Endometrial microvascular endothelial cells (primary cell): Measurements from ENCODE around the gene BGLAP. TPM values are rescaled to one million over a fixed set of nuclear protein-coding genes. Genes with fewer than 3 reads are reported as not detected.

Experiments used
- in situ Hi-C: cut with HindIII; loops from 2 replicates; pipeline ENCODE4 v1.10.0; 2017; ENCODE audit warnings: low sequenced_read_pairs, low pct_unique_long_range_greater_than_20kb; ENCODE audit errors: inconsistent ontology term
- total RNA-seq: library from RNA; depleted of rRNA; stranded (reverse); fragments of >200 nt; gene quantifications from one replicate; pipeline ENCODE4 v1.2.3, GENCODE V29; 2015; ENCODE audit errors: inconsistent ontology term

Gene BGLAP
- total RNA-seq, 1 donor from 2014 or later = not detected

GRCh38 chr1:156221986-156222692, 19.8 kb upstream of the BGLAP start:
- in situ Hi-C loops = no loop called here

- in situ Hi-C loops = no loop called here
Observed at GRCh38 chr1:156225677-156226014, 16.3 kb upstream of the BGLAP start.

GRCh38 chr1:156226116-156226538, 15.9 kb upstream of the BGLAP start:
- in situ Hi-C loops = no loop called here

DNA sequence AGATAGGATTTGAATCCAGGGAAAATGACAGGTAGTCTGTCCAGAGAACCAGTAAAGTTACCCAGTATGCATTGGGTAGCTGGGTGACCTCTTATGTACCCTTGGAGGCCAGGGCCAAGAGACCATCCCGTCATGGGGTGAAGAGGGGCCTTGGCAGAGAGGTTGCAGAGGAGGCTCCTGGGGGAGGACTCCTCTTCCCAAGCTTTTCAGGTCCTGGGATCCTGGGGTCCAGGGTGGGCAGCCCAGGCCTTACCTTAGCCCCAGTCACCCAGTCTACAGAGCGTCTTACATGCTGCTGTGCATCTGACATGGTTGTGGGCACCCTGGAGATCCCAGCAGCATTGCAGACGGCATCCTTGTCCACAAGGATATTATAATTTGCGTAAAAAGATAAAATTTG, 15.2 kb upstream of the BGLAP start:
- in situ Hi-C loops = no loop called here

GRCh38 chr1:156228501-156228900, 13.5 kb upstream of the BGLAP start:
- in situ Hi-C loops = no loop called here

DNA sequence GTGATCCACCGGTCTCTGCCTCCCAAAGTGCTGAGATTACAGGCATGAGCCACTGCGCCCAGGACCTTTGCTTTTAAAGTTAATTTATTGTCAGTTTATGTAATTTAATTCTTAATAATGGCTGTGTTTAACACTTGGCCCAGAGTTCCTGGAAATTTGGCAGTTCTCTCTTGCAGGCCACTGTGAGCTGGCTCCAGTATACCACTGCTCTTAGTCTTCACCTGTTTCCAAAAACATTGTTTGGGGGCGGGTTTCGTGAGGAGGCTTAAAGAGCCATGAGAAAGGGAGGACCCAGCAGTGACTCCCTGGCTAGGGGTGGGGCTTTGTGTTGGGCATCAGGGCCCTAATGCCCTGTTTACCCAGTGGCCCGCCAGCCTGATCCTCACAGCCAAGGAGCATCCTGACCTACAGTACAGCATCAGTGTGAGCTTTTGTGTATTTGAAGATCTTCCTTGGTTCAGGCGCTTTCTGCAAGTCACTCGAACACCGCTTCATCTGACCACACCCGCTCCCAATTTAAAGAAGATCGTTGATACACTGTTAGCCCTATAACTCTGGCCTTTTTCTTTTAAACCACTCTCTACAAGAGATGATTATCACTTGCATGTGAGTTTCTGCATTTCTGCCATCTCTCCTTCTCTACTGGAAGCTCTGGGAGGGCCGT, 12.0 kb upstream of the BGLAP start:
- in situ Hi-C loops = no loop called here

DNA sequence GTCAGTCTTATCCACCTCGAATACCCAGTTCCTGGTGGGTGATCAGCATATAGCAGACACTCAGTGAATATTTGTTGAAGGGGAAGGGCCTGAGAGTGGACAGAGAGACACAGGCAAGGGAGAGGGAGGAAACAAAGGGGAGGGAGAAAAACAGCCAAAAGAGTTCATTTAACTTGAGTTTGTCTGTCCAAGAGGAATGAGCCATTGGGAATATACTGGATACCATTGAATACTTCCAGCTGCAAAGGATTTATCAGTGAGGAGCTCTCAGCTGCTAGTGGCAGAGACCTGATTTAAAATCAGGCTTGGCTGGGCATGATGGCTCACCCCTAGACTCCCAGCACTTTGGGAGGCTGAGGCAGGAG, 11.5 kb upstream of the BGLAP start:
- in situ Hi-C loops = no loop called here

DNA sequence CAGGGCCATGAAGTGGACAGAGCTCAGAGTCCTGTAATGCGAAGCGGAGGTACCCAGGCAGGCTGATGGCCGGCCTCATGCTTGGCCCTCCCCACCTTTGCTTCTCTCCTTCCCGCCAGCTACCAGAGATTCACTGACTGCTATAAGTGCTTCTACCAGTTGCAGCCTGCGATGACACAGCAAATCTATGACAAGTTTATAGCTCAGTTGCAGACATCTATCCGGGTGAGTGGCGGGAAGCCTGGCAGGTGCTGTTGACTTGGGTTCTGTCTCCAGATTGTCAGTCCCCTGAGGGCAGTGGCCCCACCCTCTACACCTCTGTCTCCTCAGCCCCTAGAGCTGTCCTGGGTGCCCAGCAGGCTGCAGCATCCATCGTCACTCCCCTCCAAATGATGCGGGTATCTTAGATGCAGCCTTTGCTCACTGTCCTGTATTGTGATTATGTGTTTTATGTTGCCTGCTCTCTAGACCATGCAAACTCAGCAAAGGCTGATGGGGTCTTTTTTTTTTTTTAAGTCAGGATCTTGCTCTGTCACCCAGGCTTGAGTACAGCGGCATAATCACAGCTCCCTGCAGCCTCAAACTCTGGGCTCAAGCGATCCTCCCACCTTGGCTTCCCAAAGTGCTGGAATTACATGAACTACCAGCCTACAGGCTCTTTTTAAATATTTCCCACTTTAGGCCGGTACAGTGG, 9.6 kb upstream of the BGLAP start:
- in situ Hi-C loops = no loop called here

GRCh38 chr1:156233426-156234127, 8.4 kb upstream of the BGLAP start:
- in situ Hi-C loops = no loop called here

DNA sequence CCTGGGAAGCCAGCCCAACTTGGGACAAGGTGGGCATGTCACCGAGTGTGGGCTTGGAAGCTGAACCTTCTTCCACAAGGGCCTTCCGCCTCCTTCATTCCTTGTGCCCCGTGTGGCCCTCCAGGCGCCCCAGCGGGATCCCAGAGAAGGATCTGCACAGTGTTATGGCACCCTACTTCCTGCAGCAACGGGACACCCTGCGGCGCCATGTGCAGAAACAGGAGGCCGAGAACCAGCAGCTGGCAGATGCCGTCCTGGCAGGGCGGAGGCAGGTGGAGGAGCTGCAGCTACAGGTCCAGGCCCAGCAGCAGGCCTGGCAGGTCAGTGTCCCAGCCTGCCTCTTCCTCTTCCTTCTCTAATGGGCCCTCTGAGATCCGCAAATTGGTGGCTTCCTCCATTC, 5.8 kb upstream of the BGLAP start:
- in situ Hi-C loops = no loop called here

DNA sequence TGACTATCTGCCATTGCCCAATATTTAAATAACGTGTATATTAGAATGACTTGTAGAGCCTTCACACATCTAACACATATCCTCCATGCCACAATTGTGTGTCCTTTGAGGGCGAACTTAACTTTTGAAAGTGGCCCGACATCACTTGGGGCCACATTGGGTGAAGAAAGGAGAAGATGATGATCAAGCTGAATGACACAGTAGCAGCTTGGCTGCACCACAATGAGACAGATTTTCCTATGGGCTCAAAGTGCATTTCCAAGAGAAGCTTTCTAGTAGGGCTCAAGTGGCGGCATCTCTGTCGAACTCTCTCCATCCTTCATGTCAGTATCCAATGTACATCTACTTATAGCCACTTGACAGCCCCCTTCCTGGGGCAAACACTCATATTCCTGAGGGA, 3.7 kb upstream of the BGLAP start:
- in situ Hi-C loops = no loop called here

DNA sequence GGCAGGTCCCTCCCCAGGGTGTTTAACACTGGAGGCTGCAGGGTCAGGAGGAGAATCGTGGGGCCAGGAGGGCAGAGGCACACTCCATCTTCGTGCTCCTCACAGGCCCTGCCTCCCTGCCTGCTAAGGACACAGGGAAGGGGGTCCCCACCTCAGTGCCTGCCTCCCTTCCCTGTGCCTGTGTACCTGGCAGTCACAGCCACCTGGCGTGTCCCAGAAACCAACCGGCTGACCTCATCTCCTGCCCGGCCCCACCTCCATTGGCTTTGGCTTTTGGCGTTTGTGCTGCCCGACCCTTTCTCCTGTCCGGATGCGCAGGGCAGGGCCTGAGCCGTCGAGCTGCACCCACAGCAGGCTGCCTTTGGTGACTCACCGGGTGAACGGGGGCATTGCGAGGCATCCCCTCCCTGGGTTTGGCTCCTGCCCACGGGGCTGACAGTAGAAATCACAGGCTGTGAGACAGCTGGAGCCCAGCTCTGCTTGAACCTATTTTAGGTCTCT, 623 bp upstream of the BGLAP start:
- in situ Hi-C loops = no loop called here

DNA sequence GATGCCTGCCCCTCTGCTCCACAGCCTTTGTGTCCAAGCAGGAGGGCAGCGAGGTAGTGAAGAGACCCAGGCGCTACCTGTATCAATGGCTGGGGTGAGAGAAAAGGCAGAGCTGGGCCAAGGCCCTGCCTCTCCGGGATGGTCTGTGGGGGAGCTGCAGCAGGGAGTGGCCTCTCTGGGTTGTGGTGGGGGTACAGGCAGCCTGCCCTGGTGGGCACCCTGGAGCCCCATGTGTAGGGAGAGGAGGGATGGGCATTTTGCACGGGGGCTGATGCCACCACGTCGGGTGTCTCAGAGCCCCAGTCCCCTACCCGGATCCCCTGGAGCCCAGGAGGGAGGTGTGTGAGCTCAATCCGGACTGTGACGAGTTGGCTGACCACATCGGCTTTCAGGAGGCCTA, 754 bp downstream of the BGLAP start:
- in situ Hi-C loops = no loop called here

DNA sequence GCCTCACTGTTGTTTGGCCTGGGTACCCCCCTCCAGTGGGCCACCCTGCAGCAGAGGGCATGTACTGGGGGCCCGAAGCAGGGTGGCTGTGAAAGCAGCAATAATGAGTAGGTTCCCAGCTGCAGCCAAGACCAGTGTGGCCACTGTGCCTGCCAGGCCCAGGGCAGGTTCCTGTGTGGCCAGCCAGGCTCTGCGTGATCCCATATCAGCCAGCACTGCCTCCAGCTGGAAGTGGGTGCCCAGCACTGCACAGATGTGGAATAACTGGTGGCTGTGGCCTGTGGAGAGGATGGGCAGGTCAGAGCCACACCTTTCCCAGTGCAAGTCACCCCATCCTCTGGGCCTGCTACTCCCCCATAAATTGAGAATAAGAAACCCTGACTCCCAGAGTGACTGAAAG, 2.1 kb downstream of the BGLAP start:
- in situ Hi-C loops = no loop called here

DNA sequence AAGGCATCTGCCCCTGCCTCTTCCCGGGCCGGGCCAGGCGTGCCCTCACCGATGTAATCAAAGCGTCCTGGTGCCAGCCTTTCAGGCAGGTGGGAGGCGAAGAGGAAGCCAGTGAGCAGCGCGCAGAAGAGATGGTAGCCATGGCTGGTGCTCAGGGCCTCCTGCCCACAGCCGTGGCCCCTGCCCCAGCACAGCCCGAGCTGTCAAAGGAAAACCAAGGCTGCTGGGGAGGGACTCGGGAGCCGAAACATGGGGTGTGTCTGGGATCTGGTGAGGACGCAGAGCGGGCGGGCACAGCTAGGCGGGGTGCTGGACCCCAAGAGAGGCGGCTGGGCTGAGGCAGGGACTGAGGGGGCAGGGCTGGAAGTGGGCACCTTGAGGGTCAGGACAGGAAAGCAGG, 2.7 kb downstream of the BGLAP start:
- in situ Hi-C loops = no loop called here

DNA sequence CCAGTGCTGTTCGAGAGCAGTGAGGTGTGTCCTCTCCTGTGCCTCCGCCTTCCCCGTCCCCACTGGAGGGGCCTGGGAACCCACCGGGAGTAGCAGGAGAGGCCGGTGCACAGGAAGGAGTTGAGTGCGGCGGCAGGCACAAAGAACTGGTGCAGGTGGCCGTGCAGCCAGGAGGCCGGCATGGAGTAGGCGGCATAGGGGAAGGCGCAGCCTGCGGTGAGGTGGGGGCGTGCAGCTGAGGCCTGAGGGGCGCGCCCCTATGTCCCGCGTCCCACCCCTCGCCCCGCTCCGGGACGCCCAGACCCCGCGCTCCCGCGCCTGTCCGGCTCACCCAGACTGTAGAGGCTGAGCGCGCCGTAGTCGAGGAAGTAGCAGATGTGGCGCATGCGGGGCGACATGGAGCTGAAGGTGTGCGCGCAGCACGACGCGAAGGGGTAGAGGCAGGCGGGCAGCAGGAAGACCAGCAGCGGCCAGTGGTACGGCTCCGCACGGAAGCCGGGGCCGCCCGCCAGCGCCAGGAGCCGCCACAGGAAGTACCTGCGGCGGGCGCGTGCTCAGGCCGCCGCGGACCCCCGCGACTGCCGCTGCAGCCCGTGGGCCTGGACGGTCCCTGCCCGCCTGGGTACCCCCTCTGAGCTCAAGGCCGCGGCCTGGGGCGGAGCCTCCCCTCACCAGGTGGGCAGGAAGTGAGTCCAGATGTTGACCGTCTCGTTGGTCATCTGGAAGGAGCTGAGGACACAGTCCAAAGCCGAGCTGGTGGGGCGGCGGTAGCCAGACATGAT, 3.7 kb downstream of the BGLAP start:
- in situ Hi-C loops = no loop called here

DNA sequence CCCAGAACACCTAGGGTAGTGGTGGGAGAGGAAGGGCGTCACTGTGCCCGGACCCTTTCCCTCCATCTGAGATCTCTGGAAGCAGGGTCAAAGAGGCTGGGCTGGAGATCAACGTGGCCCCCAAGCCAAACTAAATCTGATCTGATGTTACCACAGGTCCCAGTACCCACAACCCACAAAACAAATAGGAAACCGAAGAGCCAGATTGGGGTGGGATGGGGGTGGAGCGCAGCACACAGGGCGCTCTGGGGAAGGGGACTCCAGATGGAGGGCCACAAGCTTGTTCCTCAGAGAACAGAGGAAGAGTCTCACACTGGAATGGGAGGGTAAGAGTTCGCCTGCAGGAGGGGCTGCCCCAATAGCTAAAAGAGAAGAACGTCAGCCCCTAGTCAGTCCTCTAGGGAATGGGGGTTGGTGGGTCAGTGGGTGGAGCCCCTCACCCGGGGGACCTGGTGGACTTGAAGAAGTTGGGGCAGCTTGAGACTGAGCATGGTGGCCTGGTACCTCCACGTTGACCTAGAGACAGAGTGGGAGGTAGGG, 4.3 kb downstream of the BGLAP start:
- in situ Hi-C loops = no loop called here

DNA sequence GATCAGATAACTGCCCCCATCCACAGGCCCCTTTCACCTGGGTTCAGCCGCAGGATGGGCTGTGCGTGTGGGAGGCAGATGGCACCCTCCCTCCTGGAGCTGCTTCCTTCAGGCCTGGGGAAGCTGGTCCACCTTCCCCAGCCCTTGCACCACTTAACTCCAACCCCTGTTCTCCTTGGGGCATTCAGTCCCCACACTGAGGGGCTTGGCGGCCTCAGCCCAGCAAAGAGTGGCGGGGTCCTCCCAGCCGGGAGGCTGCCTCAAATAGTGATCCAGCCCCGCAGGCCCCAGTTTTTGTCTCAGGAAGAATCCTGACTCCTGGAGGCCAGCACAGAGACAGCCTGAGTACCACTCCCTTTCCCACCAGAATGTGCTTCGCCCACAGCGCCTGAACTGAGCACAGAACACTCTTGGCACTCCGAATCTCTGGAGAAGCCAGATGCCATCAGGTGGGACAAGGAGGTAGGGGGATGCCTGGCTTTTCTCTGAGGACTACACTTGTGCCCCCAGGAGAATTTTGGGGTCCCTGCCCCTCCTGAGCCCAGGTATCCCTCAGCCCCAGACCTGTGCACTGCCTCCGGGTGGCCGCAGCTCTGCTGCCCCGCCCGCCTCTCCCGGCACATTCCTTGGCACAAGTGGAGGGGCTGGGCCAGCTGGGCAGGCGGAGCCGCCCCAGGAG, 4.9 kb downstream of the BGLAP start:
- in situ Hi-C loops = no loop called here
